Endodermal cell (in vitro differentiated cells): Measurements from ENCODE around the gene PRDM13. TPM values are rescaled to one million over a fixed set of nuclear protein-coding genes. Genes with fewer than 3 reads are reported as not detected.

Source experiments
- DNase-seq: peaks from one replicate; pipeline ENCODE4 v3.0.0-alpha.2; 2017
- H3K27ac ChIP-seq: 2 replicates; pipeline ENCODE4 v1.5.1; 2013; ENCODE audit warnings: mild to moderate bottlenecking, low read depth, low read length, moderate library complexity
- H3K27me3 ChIP-seq: 2 replicates; pipeline ENCODE4 v1.6.1; 2013; ENCODE audit warnings: mild to moderate bottlenecking, low read length, moderate library complexity; ENCODE audit not compliant: insufficient read depth, control insufficient read depth, poor library complexity, severe bottlenecking
- H3K36me3 ChIP-seq: 2 replicates; pipeline ENCODE4 v1.7.0; 2013; ENCODE audit warnings: mild to moderate bottlenecking, low read length, moderate library complexity; ENCODE audit not compliant: control insufficient read depth, insufficient read depth
- H3K4me1 ChIP-seq: one replicate; pipeline ENCODE4 v1.7.0; 2013; ENCODE audit warnings: low read length; ENCODE audit not compliant: control insufficient read depth, insufficient read depth
- H3K4me3 ChIP-seq: 2 replicates; pipeline ENCODE4 v1.5.1; 2013; ENCODE audit warnings: mild to moderate bottlenecking, low read length, moderate library complexity
- H3K9ac ChIP-seq: 2 replicates; pipeline ENCODE4 v1.6.1; 2013; ENCODE audit warnings: mild to moderate bottlenecking, low read length, moderate library complexity; ENCODE audit not compliant: poor library complexity, severe bottlenecking; ENCODE audit errors: extremely low read depth
- H3K9me3 ChIP-seq: 2 replicates; pipeline ENCODE4 v1.6.1; 2013; ENCODE audit warnings: mild to moderate bottlenecking, low read length, moderate library complexity; ENCODE audit not compliant: control insufficient read depth
- H3K27ac Mint-ChIP-seq: 2 replicates; pipeline ENCODE4 v1.8.0; 2020; ENCODE audit warnings: mixed read lengths
- H3K27me3 Mint-ChIP-seq: 2 replicates; pipeline ENCODE4 v1.8.0; 2021; ENCODE audit warnings: mild to moderate bottlenecking, mixed read lengths; ENCODE audit not compliant: insufficient read depth
- H3K36me3 Mint-ChIP-seq: 2 replicates; pipeline ENCODE4 v1.8.0; 2020; ENCODE audit warnings: low read depth, mixed read lengths
- H3K4me1 Mint-ChIP-seq: 2 replicates; pipeline ENCODE4 v1.8.0; 2020; ENCODE audit warnings: mixed read lengths
- H3K4me3 Mint-ChIP-seq: 2 replicates; pipeline ENCODE4 v1.8.0; 2020; ENCODE audit warnings: mild to moderate bottlenecking, moderate library complexity, mixed read lengths
- H3K9me3 Mint-ChIP-seq: 2 replicates; pipeline ENCODE4 v1.8.0; 2020; ENCODE audit warnings: mild to moderate bottlenecking, mixed read lengths
- WGBS, 2 experiments: methylation state at CpG; one replicate each; pipeline versions ENCODE4 v1.1.5 to v1.1.7; 2013; ENCODE audit warnings: missing lambda C conversion rate in 2 of 2, mixed read lengths in 1 of 2; ENCODE audit not compliant: insufficient coverage in 1 of 2, insufficient read length in 1 of 2; 5-methylcytosine and 5-hydroxymethylcytosine counted together
- total RNA-seq, 2 donors: library from RNA; stranded (reverse); fragmentation: NEBNext Ultra II Directional in 1 of 2; extraction: Animal tissue kit (Norgen Biotek cat#: 25700) in 1 of 2; gene quantifications; 2 replicates in 1 of 2; 3 replicates in 1 of 2; pipeline ENCODE4 v1.2.1, GENCODE V29; 2021
- TF ChIP-seq, protein P1 (sequence below): fragments of 200-600 bp; sonication (generic); conservative IDR thresholded peaks from 2 replicates; pipeline ENCODE4 v1.5.0; 2021; ENCODE audit warnings: antibody characterized with exemption, mild to moderate bottlenecking

The PRDM13 gene
- total RNA-seq, 2 donors from 2014 or later, result 0.09 TPM; not detected in 1

DNA sequence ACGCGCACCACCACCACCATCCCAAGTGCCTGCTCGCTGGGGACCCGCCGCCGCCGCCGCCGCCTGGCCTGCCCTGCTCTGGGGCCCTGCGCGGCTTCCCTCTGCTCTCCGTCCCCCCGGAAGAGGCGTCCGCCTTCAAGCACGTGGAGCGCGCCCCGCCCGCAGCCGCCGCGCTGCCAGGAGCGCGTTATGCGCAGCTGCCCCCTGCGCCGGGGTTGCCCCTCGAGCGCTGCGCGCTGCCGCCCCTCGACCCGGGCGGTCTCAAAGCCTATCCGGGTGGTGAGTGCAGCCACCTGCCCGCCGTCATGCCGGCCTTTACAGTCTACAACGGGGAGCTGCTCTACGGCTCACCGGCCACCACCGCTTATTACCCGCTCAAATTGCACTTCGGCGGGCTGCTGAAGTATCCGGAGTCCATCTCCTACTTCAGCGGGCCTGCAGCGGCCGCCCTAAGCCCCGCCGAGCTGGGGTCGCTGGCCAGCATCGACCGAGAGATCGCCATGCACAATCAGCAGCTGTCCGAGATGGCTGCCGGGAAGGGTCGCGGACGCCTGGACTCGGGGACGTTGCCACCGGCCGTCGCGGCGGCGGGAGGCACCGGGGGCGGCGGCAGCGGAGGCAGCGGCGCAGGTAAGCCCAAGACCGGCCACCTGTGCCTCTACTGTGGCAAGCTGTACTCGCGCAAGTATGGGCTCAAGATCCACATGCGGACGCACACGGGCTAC lies 7.2 kb downstream of the PRDM13 start:
- no peaks in the 10 kb centered on the region for H3K4me1 ChIP-seq
- no peak overlapping the region for H3K27ac ChIP-seq
- H3K9ac ChIP-seq, result no peak overlapping the region
- Mint-ChIP-seq H3K27ac (no peak overlapping the region), H3K9me3 (peaks cover 9% of the 10 kb centered on the region), H3K4me3 (peak overlapping the region; percentile 51), H3K4me1 (peaks cover 19% of the 10 kb centered on the region), H3K27me3 (peaks cover 97% of the 10 kb centered on the region), H3K36me3 (no peaks in the 10 kb centered on the region)
- WGBS, 2 experiments, result 0 to 1% methylated on average over 58 to 82 of the region's 82 CpGs
- no peaks in the 10 kb centered on the region for H3K36me3 ChIP-seq
- DNase-seq, result peak; percentile 85
- H3K4me3 ChIP-seq, result peak overlapping the region; percentile 77
- peaks cover 100% of the 10 kb centered on the region for H3K27me3 ChIP-seq
- peaks cover 14% of the 10 kb centered on the region for H3K9me3 ChIP-seq
- TF ChIP-seq, protein P1, sequence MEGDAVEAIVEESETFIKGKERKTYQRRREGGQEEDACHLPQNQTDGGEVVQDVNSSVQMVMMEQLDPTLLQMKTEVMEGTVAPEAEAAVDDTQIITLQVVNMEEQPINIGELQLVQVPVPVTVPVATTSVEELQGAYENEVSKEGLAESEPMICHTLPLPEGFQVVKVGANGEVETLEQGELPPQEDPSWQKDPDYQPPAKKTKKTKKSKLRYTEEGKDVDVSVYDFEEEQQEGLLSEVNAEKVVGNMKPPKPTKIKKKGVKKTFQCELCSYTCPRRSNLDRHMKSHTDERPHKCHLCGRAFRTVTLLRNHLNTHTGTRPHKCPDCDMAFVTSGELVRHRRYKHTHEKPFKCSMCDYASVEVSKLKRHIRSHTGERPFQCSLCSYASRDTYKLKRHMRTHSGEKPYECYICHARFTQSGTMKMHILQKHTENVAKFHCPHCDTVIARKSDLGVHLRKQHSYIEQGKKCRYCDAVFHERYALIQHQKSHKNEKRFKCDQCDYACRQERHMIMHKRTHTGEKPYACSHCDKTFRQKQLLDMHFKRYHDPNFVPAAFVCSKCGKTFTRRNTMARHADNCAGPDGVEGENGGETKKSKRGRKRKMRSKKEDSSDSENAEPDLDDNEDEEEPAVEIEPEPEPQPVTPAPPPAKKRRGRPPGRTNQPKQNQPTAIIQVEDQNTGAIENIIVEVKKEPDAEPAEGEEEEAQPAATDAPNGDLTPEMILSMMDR, result peak; percentile 23

DNA sequence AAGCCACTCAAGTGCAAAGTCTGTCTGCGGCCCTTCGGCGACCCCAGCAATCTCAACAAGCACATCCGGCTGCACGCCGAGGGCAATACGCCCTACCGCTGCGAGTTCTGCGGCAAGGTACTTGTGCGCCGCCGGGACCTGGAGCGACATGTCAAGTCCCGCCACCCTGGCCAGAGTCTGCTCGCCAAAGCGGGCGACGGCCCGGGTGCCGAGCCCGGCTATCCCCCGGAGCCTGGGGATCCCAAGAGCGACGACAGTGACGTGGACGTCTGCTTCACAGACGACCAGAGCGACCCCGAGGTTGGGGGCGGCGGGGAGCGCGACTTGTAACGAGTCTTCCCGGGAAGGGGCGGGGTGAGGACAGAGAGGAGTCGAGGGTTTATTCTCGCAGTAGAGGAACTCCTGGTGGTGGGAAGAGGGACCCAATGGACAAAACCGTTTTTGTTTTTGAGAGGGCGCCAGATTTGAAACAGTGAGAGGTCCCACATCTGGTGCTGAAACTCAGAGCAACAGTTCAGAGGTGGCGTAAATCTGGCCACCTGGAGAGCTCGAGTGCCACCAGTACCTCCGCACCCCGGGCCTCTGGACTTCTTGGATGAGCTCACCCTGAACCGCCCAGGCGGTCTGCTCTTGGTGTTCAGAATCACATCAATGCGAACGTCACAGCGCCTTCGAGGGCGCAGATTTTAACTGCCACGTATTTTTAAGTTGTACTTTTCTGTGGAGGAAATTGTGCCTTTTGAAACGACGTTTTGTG lies 8.0 kb downstream of the PRDM13 start:
- H3K27ac ChIP-seq, result no peak overlapping the region
- H3K9me3 Mint-ChIP-seq, result peaks cover 13% of the 10 kb centered on the region
- peak overlapping the region; percentile 51 for H3K4me3 Mint-ChIP-seq
- TF ChIP-seq, protein P1, result peak; percentile 59
- H3K9me3 ChIP-seq, result peaks cover 14% of the 10 kb centered on the region
- H3K4me3 ChIP-seq, result peak overlapping the region; percentile 77
- 3 to 4% methylated on average over 32 to 55 of the region's 55 CpGs for WGBS, 2 experiments
- H3K27me3 Mint-ChIP-seq, result peaks cover 97% of the 10 kb centered on the region
- no peak overlapping the region for H3K27ac Mint-ChIP-seq
- peaks cover 100% of the 10 kb centered on the region for H3K27me3 ChIP-seq
- DNase-seq, result peak; percentile 86
- no peaks in the 10 kb centered on the region for H3K4me1 ChIP-seq
- H3K36me3 Mint-ChIP-seq, result no peaks in the 10 kb centered on the region
- peaks cover 19% of the 10 kb centered on the region for H3K4me1 Mint-ChIP-seq
- H3K36me3 ChIP-seq, result no peaks in the 10 kb centered on the region
- H3K9ac ChIP-seq, result no peak overlapping the region

DNA sequence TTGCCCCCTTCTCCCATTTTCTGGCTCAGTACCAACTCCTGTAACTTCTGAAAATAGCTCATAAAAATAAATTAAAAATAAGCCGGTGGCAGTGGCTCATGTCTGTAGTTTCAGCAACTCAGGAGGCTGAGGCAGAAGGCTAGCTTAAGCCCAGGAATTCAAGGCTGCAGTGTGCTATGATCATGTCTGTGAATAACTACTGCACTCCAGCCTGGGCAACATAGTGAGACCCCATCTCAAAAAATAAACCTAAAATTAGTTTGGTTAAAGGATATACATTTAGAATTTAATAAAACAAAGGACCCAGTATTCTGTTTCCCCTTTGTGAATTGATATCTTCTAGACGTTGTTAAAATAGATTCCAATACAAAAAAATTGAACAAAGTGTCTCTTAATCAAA lies 10.5 kb downstream of the PRDM13 start:
- WGBS, 2 experiments, result 60 to 85% methylated on average over 1 of the region's 2 CpGs
- TF ChIP-seq, protein P1, result no peak
- Mint-ChIP-seq H3K4me1 (peaks cover 12% of the 10 kb centered on the region), H3K27ac (no peak overlapping the region), H3K27me3 (peaks cover 97% of the 10 kb centered on the region), H3K9me3 (peaks cover 13% of the 10 kb centered on the region), H3K4me3 (no peak overlapping the region), H3K36me3 (no peaks in the 10 kb centered on the region)
- H3K4me3 ChIP-seq, result no peak overlapping the region
- no peak for DNase-seq
- H3K9ac ChIP-seq, result no peak overlapping the region
- no peaks in the 10 kb centered on the region for H3K36me3 ChIP-seq
- H3K27ac ChIP-seq, result no peak overlapping the region
- H3K4me1 ChIP-seq, result no peaks in the 10 kb centered on the region
- H3K27me3 ChIP-seq, result peaks cover 100% of the 10 kb centered on the region
- H3K9me3 ChIP-seq, result peaks cover 14% of the 10 kb centered on the region
